Amygdala (tissue), 56 donors: ENCODE data around the gene NEDD4L.

Experiments
- DNase-seq, 56 donors: peaks; one replicate each; lab custom pipeline; 2025; lab: John Stamatoyannopoulos, UW

Gene NEDD4L

GRCh38 chr18:58299135-58299473, 255.1 kb downstream of the NEDD4L start:
- DNase-seq: no peak

- DNase-seq: no peak
These were observed 255.9 kb downstream of the NEDD4L start for GRCh38 chr18:58299936-58300335.

DNA sequence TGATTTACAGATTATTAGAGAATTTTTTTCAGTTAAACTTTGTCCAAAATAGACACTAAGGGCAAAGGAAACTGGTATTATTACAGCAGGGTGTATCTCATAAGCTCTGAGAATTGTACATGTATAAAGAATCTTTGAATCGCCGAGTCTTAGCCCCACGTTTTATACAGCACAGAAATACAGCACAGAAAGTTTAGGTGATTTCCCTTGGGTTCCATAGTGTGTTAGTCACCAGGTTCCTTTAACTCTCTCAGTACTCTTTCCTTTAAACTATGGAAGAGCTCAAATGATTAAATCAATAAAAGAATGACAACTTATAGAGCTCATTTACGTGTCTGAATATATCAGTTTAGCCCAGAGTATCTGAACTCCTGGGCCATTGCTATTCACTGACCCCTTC, 256.8 kb downstream of the NEDD4L start:
- DNase-seq: no peak

DNA sequence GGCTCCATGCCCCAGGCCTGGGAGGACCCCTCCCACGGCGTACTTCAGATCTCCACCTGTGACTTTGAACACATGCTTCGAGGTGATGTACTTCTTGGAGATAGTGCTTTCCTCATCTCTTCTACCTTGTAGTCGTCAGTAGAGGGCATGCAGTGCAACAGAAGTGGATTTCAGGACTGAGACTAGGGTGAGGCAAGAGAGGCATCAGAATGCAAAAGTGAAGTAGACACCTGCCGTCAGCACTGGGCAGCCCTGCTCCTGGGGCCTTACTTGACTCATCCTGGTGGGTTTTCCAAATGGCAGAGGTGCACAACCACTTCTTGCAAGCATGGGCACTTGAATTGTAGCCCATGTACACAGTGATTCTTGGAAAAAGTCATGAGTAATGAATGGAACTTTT, 258.8 kb downstream of the NEDD4L start:
- no peak for DNase-seq

- no peak for DNase-seq
These were observed 259.3 kb downstream of the NEDD4L start for GRCh38 chr18:58303363-58303762.

GRCh38 chr18:58305792-58306191, 261.8 kb downstream of the NEDD4L start:
- no peak for DNase-seq

- DNase-seq: no peak
These were observed 263.4 kb downstream of the NEDD4L start for GRCh38 chr18:58307441-58307840.

GRCh38 chr18:58308463-58308862, 264.4 kb downstream of the NEDD4L start:
- no peak for DNase-seq

DNA sequence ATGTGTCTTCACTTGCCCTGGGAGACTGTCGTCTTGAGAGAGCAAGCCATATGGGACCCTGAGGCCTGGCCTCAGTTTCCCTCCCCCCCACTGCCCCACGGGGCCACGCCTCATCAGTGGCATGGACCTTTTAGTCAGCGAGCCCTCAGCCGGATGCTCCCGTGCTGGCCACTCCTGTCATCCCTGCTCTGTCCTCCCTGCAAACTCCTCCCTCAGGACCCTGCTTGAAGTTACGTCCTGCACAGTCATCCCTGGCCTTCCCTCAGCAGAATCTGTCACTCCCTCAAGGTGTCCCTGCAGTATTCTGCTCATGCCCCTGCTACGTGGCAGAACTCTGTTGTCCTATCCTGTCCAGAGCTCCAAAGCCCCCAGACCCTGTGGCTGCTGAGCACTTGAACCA, 265.1 kb downstream of the NEDD4L start:
- DNase-seq: no peak

GRCh38 chr18:58309610-58310239, 265.7 kb downstream of the NEDD4L start:
- DNase-seq: no peak

GRCh38 chr18:58310517-58310916, 266.5 kb downstream of the NEDD4L start:
- peak in 2 of 56 donors; percentile 15 to 17 for DNase-seq

DNA sequence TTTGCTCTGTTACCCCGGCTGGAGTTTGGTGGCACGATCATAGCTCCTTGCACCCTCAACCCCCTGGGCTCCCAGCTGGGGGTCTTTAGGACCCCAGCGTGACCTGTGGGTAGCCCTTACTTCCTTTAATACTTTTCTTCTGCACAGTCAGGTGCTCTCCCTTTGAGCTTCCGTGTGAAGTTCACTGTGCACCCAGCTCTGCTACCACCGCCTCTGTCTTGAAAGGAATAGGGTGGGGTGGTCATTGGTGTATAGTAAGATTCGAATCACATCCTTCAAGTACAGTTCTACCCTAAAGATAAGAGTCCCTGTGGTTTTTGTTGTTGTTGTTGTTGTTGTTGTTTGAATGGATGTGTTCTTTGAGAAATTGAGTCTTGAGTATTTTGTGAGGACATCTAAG, 267.4 kb downstream of the NEDD4L start:
- no peak for DNase-seq

GRCh38 chr18:58313491-58314032, 269.5 kb downstream of the NEDD4L start:
- peak in 1 of 56 donors; percentile 10 for DNase-seq

- DNase-seq: peak in 31 of 56 donors; percentile 6 to 74 (median 48)
These were observed 270.3 kb downstream of the NEDD4L start for GRCh38 chr18:58314284-58314683.

GRCh38 chr18:58315041-58315440, 271.0 kb downstream of the NEDD4L start:
- DNase-seq: no peak

- no peak for DNase-seq
These were observed 271.8 kb downstream of the NEDD4L start for GRCh38 chr18:58315739-58316215.

- DNase-seq: peak in 19 of 56 donors; percentile 4 to 47 (median 24)
These were observed 272.6 kb downstream of the NEDD4L start for GRCh38 chr18:58316396-58317342.

GRCh38 chr18:58319719-58320118, 275.7 kb downstream of the NEDD4L start:
- DNase-seq: no peak

GRCh38 chr18:58320907-58321561, 277.0 kb downstream of the NEDD4L start:
- DNase-seq: no peak

GRCh38 chr18:58321986-58322385, 278.0 kb downstream of the NEDD4L start:
- DNase-seq: peak in 36 of 56 donors; percentile 8 to 67 (median 30)

DNA sequence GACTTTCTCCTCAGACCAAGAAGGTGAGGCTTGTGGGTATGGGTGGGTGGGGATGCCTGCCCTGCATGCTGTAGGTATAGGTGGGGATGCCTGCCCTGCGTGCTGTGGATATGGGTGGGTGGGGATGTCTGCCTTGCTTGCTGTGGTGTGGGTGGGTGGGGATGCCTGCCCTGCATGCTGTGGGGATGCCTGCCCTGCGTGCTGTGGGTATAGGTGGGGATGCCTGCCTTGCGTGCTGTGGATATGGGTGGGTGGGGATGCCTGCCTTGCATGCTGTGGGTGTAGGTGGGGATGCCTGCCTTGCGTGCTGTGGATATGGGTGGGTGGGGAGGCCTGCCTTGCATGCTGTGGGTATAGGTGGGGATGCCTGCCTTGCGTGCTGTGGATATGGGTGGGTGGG, 278.4 kb downstream of the NEDD4L start:
- DNase-seq: no peak
